Gastroesophageal sphincter (tissue), 4 donors: ENCODE results near the gene COX19. TPM values are rescaled to one million over a fixed set of nuclear protein-coding genes. Genes with fewer than 3 reads are reported as not detected.

Experiments used
- ATAC-seq: fragments of 150-250 bp; one replicate; pipeline ENCODE4 v1.9.1; 2016; ENCODE audit warnings: mild to moderate bottlenecking, moderate library complexity
- H3K27ac ChIP-seq, 4 donors: fragments of 200-600 bp; sonication (generic) in 3 of 4; 1 replicate in 3 of 4; 2 replicates in 1 of 4; pipeline ENCODE4 v1.5.1; 2016 to 2019
- H3K27me3 ChIP-seq: fragments of 200-600 bp; sonication (generic); one replicate; pipeline ENCODE4 v1.5.1; 2019
- H3K36me3 ChIP-seq, 2 donors: fragments of 200-600 bp; sonication (generic); one replicate each; pipeline ENCODE4 v1.5.1; 2019; ENCODE audit warnings: control low read depth in 1 of 2
- H3K4me1 ChIP-seq, 3 donors: fragments of 200-600 bp; sonication (generic); 1 replicate in 2 of 3; 2 replicates in 1 of 3; pipeline ENCODE4 v1.5.1; 2016 to 2019; ENCODE audit warnings: control low read depth in 2 of 3
- H3K4me3 ChIP-seq, 2 donors: fragments of 200-600 bp; sonication (generic); one replicate each; pipeline ENCODE4 v1.5.1; 2019; ENCODE audit warnings: mild to moderate bottlenecking in 1 of 2, moderate library complexity in 1 of 2
- H3K9me3 ChIP-seq, 3 donors: fragments of 200-600 bp; sonication (generic); one replicate each; pipeline ENCODE4 v1.5.1; 2017 to 2019; ENCODE audit warnings: control low read depth in 2 of 3
- CTCF ChIP-seq, 4 experiments: fragments of 200-600 bp in 2 of 4; fragments of 450-650 bp in 2 of 4; sonication (generic) in 1 of 4; IDR thresholded peaks; one replicate each; pipeline ENCODE4 v1.5.1; 2017 to 2019; ENCODE audit warnings: antibody characterized with exemption in 4 of 4, mild to moderate bottlenecking in 2 of 4, moderate library complexity in 2 of 4
- EP300 ChIP-seq: sonication (generic); formaldehyde crosslinking; IDR thresholded peaks from one replicate; pipeline ENCODE4 v1.6.1; 2017; ENCODE audit warnings: antibody characterized with exemption, mild to moderate bottlenecking
- POLR2A ChIP-seq, 2 donors: fragments of 450-650 bp; IDR thresholded peaks; one replicate each; pipeline ENCODE4 v1.6.1; 2017; ENCODE audit warnings: antibody characterized with exemption in 2 of 2, mild to moderate bottlenecking in 2 of 2, moderate library complexity in 1 of 2
- POLR2AphosphoS5 ChIP-seq: sonication (generic); formaldehyde crosslinking; IDR thresholded peaks from one replicate; pipeline ENCODE4 v1.6.1; 2017; ENCODE audit warnings: antibody characterized with exemption
- WGBS, 2 donors: methylation state at CpG; one replicate each; pipeline ENCODE4 v1.1.5; 2018; ENCODE audit warnings: low coverage in 1 of 2; 5-methylcytosine and 5-hydroxymethylcytosine counted together
- total RNA-seq, 4 donors: library from RNA; depleted of rRNA; stranded (reverse); fragments of >200 nt; gene quantifications; one replicate each; pipeline ENCODE4 v1.1.0, GENCODE V29; 2016

Gene COX19
- total RNA-seq, 4 donors from 2014 or later = 6.0 to 16.7 (median 12.0) TPM

- no peak overlapping the region for H3K27ac ChIP-seq
- WGBS, 2 donors = 80 to 94% methylated on average over 4 of the region's 7 CpGs
- TF ChIP-seq EP300 (no peak), CTCF (IDR thresholded peaks at IDR 0.05) (no peak), POLR2A (IDR thresholded peaks at IDR 0.05) (no peak), POLR2AphosphoS5 (no peak)
Measured at GRCh38 chr7:978049-978346, 2.6 kb upstream of the COX19 start.

GRCh38 chr7:977326-978048 is 2.1 kb upstream of the COX19 start:
- H3K9me3 ChIP-seq = no peaks in the 10 kb centered on the region
- TF ChIP-seq POLR2AphosphoS5 = no peak
- no peak for TF ChIP-seq CTCF (IDR thresholded peaks at IDR 0.05)
- no peak for TF ChIP-seq POLR2A (IDR thresholded peaks at IDR 0.05)
- no peak for TF ChIP-seq EP300
- no peak overlapping the region for H3K4me3 ChIP-seq
- H3K36me3 ChIP-seq = peaks cover 0 to 6% of the 10 kb centered on the region in 2 donors
- ATAC-seq = no peak
- H3K27me3 ChIP-seq = peaks cover 5% of the 10 kb centered on the region
- H3K4me1 ChIP-seq = peaks cover 0 to 29% (median 13%) of the 10 kb centered on the region in 3 donors
- WGBS, 2 donors = 86 to 92% methylated on average over 1 to 2 of the region's 19 CpGs
- H3K27ac ChIP-seq = peak overlapping the region in 2 of 4 donors; percentile 43 to 61

More at GRCh38 chr7:978049-978346, 2.6 kb upstream of the COX19 start:
- Histone ChIP-seq H3K36me3 (peaks cover 0 to 1% of the 10 kb centered on the region in 2 donors), H3K27me3 (peaks cover 10% of the 10 kb centered on the region), H3K4me3 (no peak overlapping the region), H3K9me3 (no peaks in the 10 kb centered on the region), H3K4me1 (peaks cover 0 to 26% (median 13%) of the 10 kb centered on the region in 3 donors)
- ATAC-seq = no peak

GRCh38 chr7:976901-977325 is 1.6 kb upstream of the COX19 start:
- TF ChIP-seq POLR2A (IDR thresholded peaks at IDR 0.05) (no peak), CTCF (IDR thresholded peaks at IDR 0.05) (no peak), EP300 (no peak), POLR2AphosphoS5 (no peak)
- WGBS, 2 donors = 75% methylated on average over 14 of the region's 19 CpGs; no CpG with 5 or more reads in 1 of the 2 donors
- ATAC-seq = no peak
- Histone ChIP-seq H3K4me3 (no peak overlapping the region), H3K27me3 (no peaks in the 10 kb centered on the region), H3K4me1 (peaks cover 0 to 35% (median 13%) of the 10 kb centered on the region in 3 donors), H3K27ac (peak overlapping the region in 2 of 4 donors; percentile 43 to 61), H3K36me3 (peaks cover 0 to 12% of the 10 kb centered on the region in 2 donors), H3K9me3 (no peaks in the 10 kb centered on the region)

- peak; percentile 1 for ATAC-seq
- Histone ChIP-seq H3K27me3 (no peaks in the 10 kb centered on the region), H3K27ac (peak overlapping the region in 2 of 4 donors; percentile 98 to 99), H3K36me3 (peaks cover 0 to 22% of the 10 kb centered on the region in 2 donors), H3K4me1 (peaks cover 0 to 45% (median 13%) of the 10 kb centered on the region in 3 donors), H3K9me3 (no peaks in the 10 kb centered on the region), H3K4me3 (peak overlapping the region; percentile 90 to 100)
- TF ChIP-seq POLR2AphosphoS5 (no peak), EP300 (no peak), CTCF (IDR thresholded peaks at IDR 0.05) (no peak), POLR2A (IDR thresholded peaks at IDR 0.05) (no peak)
- WGBS, 2 donors = 88 to 93% methylated on average over 4 to 7 of the region's 28 CpGs
Measured at GRCh38 chr7:975702-976473, 539 bp upstream of the COX19 start.
